Activated T-helper 2 cell treated with anti-CD3 and anti-CD28 coated beads, Interferon-gamma antibody, Interleukin-2, Interleukin-4, amounts not matched to agents 10 μg/mL and 5 μg/mL and 100 μg/mL, durations not matched to agents 14 hours and 24 hours and 36 hours (primary cell): ENCODE results near the gene C6orf15. TPM values are rescaled to one million over a fixed set of nuclear protein-coding genes. Genes with fewer than 3 reads are reported as not detected.

Source experiments
- DNase-seq: peaks from one replicate; pipeline ENCODE4 v3.0.0; 2021; ENCODE audit warnings: low spot score
- H3K27ac Mint-ChIP-seq: one replicate; pipeline ENCODE4 v1.8.0; 2021; ENCODE audit warnings: mixed read lengths
- H3K27me3 Mint-ChIP-seq: one replicate; pipeline ENCODE4 v1.8.0; 2021; ENCODE audit warnings: low read depth, mixed read lengths
- H3K36me3 Mint-ChIP-seq: one replicate; pipeline ENCODE4 v1.8.0; 2021; ENCODE audit warnings: low read depth, mixed read lengths
- H3K4me1 Mint-ChIP-seq: one replicate; pipeline ENCODE4 v1.8.0; 2021; ENCODE audit warnings: low read depth, mixed read lengths
- H3K4me3 Mint-ChIP-seq: one replicate; pipeline ENCODE4 v1.8.0; 2021; ENCODE audit warnings: low read depth, mild to moderate bottlenecking, moderate library complexity, mixed read lengths
- H3K9me3 Mint-ChIP-seq: one replicate; pipeline ENCODE4 v1.8.0; 2021; ENCODE audit warnings: mixed read lengths
- intact Hi-C: fragments of 100-400 bp; cut with micrococcal nuclease; formaldehyde crosslinking; loops from one replicate; pipeline ENCODE4 v1.15.1; 2023
- total RNA-seq: library from RNA; stranded (reverse); gene quantifications from 2 replicates; pipeline ENCODE4 v1.2.3, GENCODE V29; 2022

Gene C6orf15
- total RNA-seq, 1 donor from 2014 or later: not detected

DNA sequence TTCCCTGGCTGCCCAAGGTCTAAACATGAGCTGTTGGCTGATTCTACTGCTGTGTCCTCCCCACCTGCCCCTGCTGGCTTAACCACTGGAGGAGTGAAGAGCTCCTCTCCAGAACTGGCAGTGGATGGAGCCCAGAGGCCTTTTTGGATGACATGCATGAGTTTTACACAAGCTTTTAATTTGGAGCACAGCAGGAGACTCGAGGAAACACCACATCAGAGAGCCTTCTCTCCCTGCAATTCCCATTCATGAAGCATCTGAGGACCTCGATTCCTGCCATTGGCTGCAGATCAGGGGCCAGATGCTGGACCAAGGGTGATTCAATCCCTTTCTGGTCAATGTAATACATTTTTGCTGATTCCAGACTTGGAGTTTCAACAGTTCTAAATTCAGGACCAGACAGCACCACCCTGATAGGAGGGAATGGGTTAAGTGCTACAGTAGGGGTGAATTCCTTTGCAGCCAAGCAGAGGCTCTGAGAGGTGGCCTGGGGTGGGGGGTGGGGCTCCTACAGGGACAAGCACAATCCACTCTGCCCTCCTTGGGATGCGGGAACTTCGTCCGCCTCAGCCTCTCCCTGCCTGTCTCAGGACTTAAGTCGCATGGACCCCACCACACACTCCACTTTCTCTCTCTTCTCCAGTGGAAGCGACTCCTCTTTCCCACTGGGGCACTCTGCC lies 1.6 kb upstream of the C6orf15 start:
- no peaks in the 10 kb centered on the region for H3K9me3 Mint-ChIP-seq

DNA sequence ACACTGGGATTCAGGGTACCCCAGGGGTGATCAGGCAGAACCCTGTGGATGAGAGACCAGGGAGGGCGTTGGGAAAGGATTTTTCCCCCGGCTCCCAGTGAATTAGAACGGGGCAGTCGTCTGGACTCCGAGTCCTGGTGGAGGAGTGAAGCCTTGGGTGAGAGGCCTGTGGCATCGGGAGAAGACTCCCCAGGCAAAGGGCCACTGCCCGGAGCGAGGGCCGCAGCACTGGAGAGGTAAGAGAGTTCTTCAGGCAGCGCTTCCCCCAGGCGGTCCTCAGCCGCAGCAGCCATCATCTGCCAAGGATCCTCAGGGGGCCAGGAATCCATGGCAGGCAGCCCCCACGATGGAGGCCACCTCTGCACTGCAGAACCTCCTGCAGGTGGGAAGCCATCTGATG lies 663 bp downstream of the C6orf15 start:
- H3K4me3 Mint-ChIP-seq: no peak overlapping the region
- no peaks in the 10 kb centered on the region for H3K9me3 Mint-ChIP-seq
- H3K36me3 Mint-ChIP-seq: no peaks in the 10 kb centered on the region
- H3K27ac Mint-ChIP-seq: no peak overlapping the region
- no peak for DNase-seq
- H3K4me1 Mint-ChIP-seq: no peaks in the 10 kb centered on the region
- intact Hi-C loops: no loop called here
- peaks cover 15% of the 10 kb centered on the region for H3K27me3 Mint-ChIP-seq

More for the DNA sequence above, 1.6 kb upstream of the C6orf15 start:
- H3K27ac Mint-ChIP-seq: no peak overlapping the region
- H3K27me3 Mint-ChIP-seq: peaks cover 15% of the 10 kb centered on the region
- H3K4me3 Mint-ChIP-seq: no peak overlapping the region
- no peaks in the 10 kb centered on the region for H3K4me1 Mint-ChIP-seq
- DNase-seq: no peak
- intact Hi-C loops: no loop called here
- no peaks in the 10 kb centered on the region for H3K36me3 Mint-ChIP-seq

DNA sequence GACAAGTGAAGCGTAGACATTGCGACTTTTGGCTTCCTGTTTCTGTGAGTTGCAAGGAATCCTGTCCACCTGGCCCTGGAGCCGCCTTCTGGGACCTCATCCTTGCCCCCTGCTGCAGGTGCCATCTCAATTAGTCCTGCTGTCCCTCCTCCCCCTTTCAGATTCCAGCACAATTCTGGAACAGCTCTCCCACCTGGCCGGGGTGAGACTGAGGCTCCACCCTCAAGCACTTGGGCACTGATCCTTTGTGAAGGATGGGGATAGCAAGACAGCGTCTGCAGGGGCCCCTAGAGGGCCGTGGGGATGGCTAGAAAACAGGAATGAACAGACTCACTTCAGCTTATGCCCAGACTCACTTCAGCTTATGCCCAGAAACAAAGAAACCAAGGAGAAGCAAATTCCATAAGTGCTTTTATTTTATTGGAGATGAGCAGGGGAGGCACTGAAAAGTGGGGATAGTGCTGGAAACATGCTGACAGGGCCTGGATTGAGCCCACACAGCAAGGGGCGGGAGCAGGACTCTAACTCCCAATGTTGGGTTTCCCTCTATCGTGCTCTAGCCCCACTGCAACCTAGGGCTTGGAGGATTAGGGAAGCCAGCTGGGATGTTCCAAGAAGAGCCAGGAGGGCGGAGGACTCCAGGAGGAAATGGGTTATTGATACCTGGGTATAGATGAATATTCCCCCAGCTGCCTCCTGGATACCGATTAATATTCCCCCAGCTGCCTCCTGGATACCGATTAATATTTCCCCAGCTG lies 1.4 kb downstream of the C6orf15 start:
- H3K27ac Mint-ChIP-seq: no peak overlapping the region
- no peaks in the 10 kb centered on the region for H3K36me3 Mint-ChIP-seq
- no peak for DNase-seq
- no peak overlapping the region for H3K4me3 Mint-ChIP-seq
- no peaks in the 10 kb centered on the region for H3K9me3 Mint-ChIP-seq
- intact Hi-C loops: no loop called here
- no peaks in the 10 kb centered on the region for H3K4me1 Mint-ChIP-seq
- H3K27me3 Mint-ChIP-seq: peaks cover 18% of the 10 kb centered on the region

DNA sequence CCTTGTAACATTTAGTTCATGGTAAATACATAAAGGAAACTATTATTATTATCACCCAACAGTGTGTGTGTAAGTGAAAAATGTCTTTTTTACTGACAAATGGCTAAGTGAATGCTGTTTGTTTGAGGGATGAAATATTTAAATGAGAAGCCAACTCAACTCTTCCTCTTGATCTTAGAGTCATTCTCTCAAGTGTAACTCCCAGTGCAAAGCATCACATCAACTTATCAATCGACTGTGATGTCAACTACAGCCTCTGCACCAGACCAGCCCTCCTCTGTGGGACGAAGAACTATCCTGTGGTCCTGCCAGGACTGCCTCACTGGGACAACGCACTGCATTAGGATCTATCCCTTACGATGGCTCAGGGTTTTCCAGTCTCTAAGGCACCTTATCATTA lies 5.3 kb downstream of the C6orf15 start:
- intact Hi-C loops: no loop called here
- Mint-ChIP-seq H3K4me1 (no peaks in the 10 kb centered on the region), H3K9me3 (no peaks in the 10 kb centered on the region), H3K36me3 (no peaks in the 10 kb centered on the region), H3K27ac (no peak overlapping the region), H3K4me3 (no peak overlapping the region), H3K27me3 (peaks cover 14% of the 10 kb centered on the region)
- DNase-seq: no peak

DNA sequence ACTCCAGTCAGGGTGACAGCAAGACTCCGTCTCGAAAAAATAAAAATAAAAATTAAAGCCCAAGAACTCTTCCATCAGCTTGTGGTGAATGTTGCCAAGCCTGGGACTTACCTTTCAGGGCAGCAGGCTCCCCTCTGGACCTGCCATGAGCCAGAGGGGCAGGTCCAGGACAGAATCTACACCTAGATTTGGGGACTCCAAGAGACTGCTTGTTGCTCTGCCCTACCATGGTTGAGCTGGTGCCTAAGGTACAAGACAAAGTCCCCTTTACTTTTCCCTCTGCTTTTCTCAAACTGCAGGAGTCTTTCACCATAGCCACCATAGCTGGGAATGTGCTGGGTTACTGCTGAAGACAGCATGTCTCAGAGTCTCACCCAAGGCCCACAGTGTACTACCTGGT lies 9.2 kb downstream of the C6orf15 start:
- intact Hi-C loops: no loop called here
- no peaks in the 10 kb centered on the region for H3K9me3 Mint-ChIP-seq

DNA sequence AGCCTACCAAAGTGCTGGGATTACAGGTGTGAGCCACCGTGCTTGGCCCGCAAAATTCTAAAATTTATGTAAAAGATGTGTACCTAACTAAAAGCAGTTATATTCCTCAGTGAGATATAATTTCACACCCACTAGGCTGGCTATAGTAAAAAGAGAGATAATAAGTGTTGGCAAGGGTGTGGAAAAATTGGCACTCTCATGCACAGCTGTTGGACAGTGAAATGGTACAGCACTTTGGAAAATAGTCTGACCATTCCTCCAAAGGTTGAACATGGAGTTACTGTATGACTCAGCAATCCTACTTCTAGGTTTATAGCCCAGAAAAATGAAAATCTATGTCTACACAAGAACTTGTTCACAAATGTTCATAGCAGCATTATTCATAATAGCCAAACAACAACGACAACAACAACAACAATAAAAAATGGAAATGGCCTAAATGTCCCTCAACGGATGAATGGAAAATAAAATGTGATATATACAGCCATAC lies 13.9 kb downstream of the C6orf15 start:
- intact Hi-C loops: no loop called here
- peaks cover 16% of the 10 kb centered on the region for H3K4me1 Mint-ChIP-seq
- H3K27ac Mint-ChIP-seq: no peak overlapping the region
- H3K4me3 Mint-ChIP-seq: no peak overlapping the region
- no peak for DNase-seq
- H3K27me3 Mint-ChIP-seq: peaks cover 16% of the 10 kb centered on the region
- H3K36me3 Mint-ChIP-seq: no peaks in the 10 kb centered on the region
- H3K9me3 Mint-ChIP-seq: no peaks in the 10 kb centered on the region

More for the DNA sequence above, 9.2 kb downstream of the C6orf15 start:
- Mint-ChIP-seq H3K27me3 (peaks cover 15% of the 10 kb centered on the region), H3K36me3 (no peaks in the 10 kb centered on the region), H3K27ac (no peak overlapping the region), H3K4me3 (no peak overlapping the region), H3K4me1 (no peaks in the 10 kb centered on the region)
- DNase-seq: no peak

DNA sequence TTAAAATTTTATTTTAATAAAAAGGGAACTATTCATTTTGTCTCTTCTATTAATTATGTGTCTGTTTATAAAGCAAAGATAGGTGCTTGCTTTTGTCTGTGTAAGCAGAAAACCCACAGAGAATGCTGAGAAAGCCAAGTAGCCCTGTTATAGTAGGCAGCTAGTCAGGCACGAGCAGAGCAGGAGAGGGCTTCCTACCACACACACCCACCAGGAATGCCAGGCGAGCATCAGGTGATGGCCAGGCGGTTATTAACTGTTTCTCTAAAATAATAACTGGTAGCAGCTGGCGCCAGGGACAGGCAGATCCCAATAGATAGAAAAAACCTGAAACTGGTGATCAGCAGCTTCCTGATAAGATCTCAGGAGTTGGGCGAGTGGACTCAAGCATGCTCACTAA lies 15.7 kb downstream of the C6orf15 start:
- no peak overlapping the region for H3K4me3 Mint-ChIP-seq
- H3K36me3 Mint-ChIP-seq: no peaks in the 10 kb centered on the region

DNA sequence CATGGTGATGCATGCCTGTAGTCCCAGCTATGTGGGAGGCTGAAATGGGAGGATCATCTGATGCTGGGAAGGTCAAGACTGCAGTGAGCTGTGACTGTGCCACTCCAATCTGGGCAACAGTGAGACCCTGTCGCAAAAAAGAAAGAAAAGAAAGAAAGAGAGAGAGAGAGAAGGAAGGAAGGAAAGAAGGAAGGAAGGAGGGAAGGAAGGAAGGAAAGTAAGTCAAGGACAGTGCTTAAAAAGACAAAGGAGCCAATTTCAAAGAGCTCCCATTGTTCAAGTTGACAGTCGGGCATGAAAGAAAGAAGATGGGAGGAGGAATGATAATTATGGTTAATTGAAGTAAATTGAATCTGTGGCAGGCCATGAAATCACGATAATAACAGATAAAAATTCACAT lies 16.2 kb downstream of the C6orf15 start:
- intact Hi-C loops: no loop called here
- Mint-ChIP-seq H3K4me1 (peaks cover 16% of the 10 kb centered on the region), H3K27ac (no peak overlapping the region), H3K27me3 (peaks cover 14% of the 10 kb centered on the region), H3K36me3 (no peaks in the 10 kb centered on the region), H3K9me3 (no peaks in the 10 kb centered on the region), H3K4me3 (no peak overlapping the region)
- no peak for DNase-seq

More for the DNA sequence above, 15.7 kb downstream of the C6orf15 start:
- no peaks in the 10 kb centered on the region for H3K9me3 Mint-ChIP-seq
- no peak for DNase-seq
- peaks cover 14% of the 10 kb centered on the region for H3K27me3 Mint-ChIP-seq
- intact Hi-C loops: no loop called here
- no peak overlapping the region for H3K27ac Mint-ChIP-seq
- peaks cover 16% of the 10 kb centered on the region for H3K4me1 Mint-ChIP-seq

DNA sequence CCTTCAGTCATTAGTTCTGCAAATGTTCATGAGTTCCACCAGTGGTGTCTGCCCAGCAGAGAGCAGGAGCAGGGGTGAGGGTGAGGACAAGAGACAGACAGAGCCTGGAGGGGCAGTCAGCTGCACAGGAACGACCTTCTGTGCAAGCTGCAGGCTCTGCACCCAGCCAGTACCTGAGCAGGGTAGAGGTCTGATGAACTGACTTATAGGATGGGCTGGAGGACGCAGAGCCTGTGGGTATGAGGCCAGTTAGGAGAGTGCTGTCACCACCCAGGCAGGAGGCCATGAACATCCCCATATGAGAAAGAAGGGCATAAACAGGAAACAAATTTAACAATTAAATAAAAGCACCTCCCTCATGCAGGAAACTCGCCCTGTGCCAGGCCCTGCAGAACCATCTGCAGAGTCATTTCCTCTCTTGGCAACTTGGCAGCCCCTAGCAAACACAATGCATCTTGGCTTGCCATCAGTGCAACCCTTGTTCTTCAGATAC lies 17.9 kb downstream of the C6orf15 start:
- peaks cover 8% of the 10 kb centered on the region for H3K27me3 Mint-ChIP-seq
- H3K36me3 Mint-ChIP-seq: no peaks in the 10 kb centered on the region
- no peak for DNase-seq
- intact Hi-C loops: no loop called here
- H3K4me3 Mint-ChIP-seq: no peak overlapping the region
- no peak overlapping the region for H3K27ac Mint-ChIP-seq
- H3K4me1 Mint-ChIP-seq: peaks cover 16% of the 10 kb centered on the region
- no peaks in the 10 kb centered on the region for H3K9me3 Mint-ChIP-seq

DNA sequence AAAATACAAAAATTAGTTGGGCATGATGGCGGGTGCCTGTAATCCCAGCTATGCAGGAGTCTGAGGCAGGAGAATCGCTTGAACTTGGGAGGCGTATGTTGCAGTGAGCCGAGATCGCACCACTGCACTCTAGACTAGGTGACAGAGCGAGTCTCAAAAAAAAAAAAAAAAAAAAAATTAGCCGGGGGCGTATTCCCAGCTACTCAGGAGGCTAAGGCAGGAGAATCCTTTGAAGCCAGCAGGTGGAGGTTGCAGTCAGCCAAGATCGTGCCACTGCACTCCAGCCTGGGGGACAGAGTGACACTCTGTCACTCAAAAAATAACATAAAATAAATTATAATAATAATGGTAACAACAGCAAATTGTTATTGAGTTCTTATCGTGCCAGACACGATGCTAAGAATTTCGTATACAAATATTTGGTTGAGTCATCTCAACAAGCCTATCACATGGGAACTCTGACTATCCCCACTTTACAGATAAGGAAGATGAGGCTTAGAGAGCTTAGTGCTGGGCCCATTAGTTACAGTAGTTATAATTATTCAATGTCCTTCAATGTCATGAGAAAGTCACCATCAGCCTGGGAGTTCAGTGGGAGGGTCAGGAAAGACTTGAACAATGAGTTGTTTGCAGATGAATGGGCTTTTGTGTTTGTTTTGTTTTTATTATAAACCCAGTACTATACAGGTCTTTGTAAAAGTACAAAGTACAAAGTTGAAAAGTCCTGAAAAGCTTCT lies 19.4 kb downstream of the C6orf15 start:
- H3K27ac Mint-ChIP-seq: no peak overlapping the region
- peaks cover 4% of the 10 kb centered on the region for H3K27me3 Mint-ChIP-seq
- intact Hi-C loops: no loop called here
- no peak overlapping the region for H3K4me3 Mint-ChIP-seq
- no peaks in the 10 kb centered on the region for H3K9me3 Mint-ChIP-seq
- DNase-seq: no peak
- H3K36me3 Mint-ChIP-seq: no peaks in the 10 kb centered on the region
- H3K4me1 Mint-ChIP-seq: peaks cover 16% of the 10 kb centered on the region

DNA sequence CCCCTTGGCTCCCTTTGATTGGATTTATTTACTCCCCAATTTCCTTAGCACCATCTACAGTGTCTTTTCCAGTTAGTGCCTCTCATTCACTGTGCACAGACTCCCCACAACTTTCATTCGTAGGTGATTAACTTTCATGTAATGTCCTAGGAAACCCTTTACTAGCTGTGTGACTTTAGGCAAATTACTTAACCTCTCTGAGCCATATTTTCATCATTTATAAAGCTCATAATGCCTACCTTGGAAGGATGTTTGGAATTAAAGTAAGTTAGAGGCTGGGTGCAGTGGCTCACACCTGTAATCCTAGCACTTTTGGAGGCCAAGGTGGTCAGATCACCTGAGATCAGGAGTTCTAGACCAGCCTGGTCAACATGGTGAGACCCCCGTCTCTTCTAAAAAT lies 20.1 kb downstream of the C6orf15 start:
- Mint-ChIP-seq H3K27ac (no peak overlapping the region), H3K4me1 (peaks cover 15% of the 10 kb centered on the region), H3K36me3 (no peaks in the 10 kb centered on the region), H3K9me3 (no peaks in the 10 kb centered on the region), H3K4me3 (no peak overlapping the region), H3K27me3 (peaks cover 4% of the 10 kb centered on the region)
- intact Hi-C loops: no loop called here
- no peak for DNase-seq

DNA sequence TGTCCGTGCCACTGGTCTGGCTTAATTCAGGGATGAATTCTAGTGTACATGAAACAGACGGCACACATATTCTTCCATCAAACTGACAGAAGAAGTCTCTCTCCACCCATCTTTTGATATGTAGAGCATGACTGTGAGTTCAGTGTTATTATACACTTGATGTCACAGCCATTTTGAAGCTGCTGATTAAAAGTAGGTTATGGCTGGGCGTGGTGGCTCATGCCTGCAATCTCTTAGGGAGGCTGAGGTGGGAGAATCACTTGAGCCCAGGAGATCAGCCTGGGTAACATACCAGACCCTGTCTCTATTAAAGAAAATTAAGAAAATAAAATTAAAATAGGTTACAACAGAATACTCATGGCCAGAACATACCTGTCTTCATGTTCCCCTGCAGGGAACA lies 20.7 kb downstream of the C6orf15 start:
- peaks cover 2% of the 10 kb centered on the region for H3K27me3 Mint-ChIP-seq
- intact Hi-C loops: no loop called here
- no peaks in the 10 kb centered on the region for H3K36me3 Mint-ChIP-seq
- H3K27ac Mint-ChIP-seq: no peak overlapping the region
- no peaks in the 10 kb centered on the region for H3K9me3 Mint-ChIP-seq
- no peak for DNase-seq
- H3K4me3 Mint-ChIP-seq: no peak overlapping the region
- peaks cover 21% of the 10 kb centered on the region for H3K4me1 Mint-ChIP-seq

DNA sequence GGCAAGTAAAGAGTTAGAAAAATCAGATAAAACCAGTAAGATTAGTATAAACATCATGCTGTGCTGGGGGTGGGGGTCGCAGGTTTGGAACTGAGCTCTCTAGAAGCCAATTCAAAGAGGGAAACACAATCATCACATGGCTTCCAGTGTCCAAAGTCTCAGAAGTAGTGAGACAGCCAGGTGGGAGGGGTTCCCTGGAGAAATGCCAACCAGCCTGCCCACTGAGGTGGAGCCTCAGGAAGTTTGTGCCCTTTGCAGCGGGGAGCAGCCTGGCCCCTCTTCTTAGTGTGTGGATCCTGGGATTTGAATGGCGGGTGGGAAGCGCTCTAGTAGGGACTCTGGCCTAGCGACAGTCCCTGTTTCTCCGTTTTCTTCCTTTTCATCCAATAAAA lies 21.4 kb downstream of the C6orf15 start:
- Mint-ChIP-seq H3K4me3 (no peak overlapping the region), H3K9me3 (no peaks in the 10 kb centered on the region), H3K4me1 (peaks cover 22% of the 10 kb centered on the region), H3K36me3 (no peaks in the 10 kb centered on the region), H3K27ac (no peak overlapping the region), H3K27me3 (peaks cover 5% of the 10 kb centered on the region)
- DNase-seq: no peak
- intact Hi-C loops: no loop called here
